Colon (tissue), 2 donors: Measurements from ENCODE around the gene SUV39H2.
"Not testable (repeated sequence)": the region's sequence is repeated elsewhere in the genome, so short reads cannot be mapped to it uniquely, and the experiment has no call there.

ENCODE experiments used
- FAIRE-seq: peaks from 2 replicates; lab custom pipeline; 2012; peaks lifted over from hg19 to GRCh38; lab: Jason Lieb, UNC
- donor health status: control.
- donor health status: control.

The SUV39H2 gene

GRCh38 chr10:14875941-14876340 is 2.7 kb upstream of the SUV39H2 start:
- FAIRE-seq, result no peak

- no peak for FAIRE-seq
Observed at GRCh38 chr10:14876764-14877163, 1.9 kb upstream of the SUV39H2 start.

GRCh38 chr10:14879124-14879927 is 660 bp downstream of the SUV39H2 start:
- no peak for FAIRE-seq

GRCh38 chr10:14879928-14880193 is 1.2 kb downstream of the SUV39H2 start:
- FAIRE-seq, result no peak

- no peak for FAIRE-seq
Observed at GRCh38 chr10:14880229-14880628, 1.6 kb downstream of the SUV39H2 start.

- no peak for FAIRE-seq
Observed at GRCh38 chr10:14884082-14884481, 5.4 kb downstream of the SUV39H2 start.

DNA sequence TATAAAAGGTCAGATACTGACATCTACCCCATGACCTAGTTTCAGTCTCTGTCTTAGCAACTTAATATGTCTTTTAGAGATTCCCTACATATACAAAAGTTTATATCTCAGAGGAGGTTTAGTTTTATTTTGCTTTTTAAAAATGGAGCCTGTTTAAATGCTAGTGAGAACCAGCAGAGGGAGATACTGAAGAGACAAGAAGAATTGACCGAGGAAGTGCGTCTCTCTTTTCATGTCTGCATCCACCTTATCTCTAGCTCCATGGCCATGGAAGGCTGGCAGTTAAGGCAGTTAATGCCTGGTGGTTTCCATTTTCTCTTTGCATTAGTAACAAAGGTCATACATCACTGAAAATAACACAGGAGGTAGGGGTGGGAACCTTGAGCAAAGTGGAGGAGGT is 10.7 kb downstream of the SUV39H2 start:
- FAIRE-seq, result no peak

- no peak for FAIRE-seq
Observed at GRCh38 chr10:14891151-14891550, 12.5 kb downstream of the SUV39H2 start.

- peak; percentile 69 for FAIRE-seq
Observed at GRCh38 chr10:14904316-14904732, 25.7 kb downstream of the SUV39H2 start.

DNA sequence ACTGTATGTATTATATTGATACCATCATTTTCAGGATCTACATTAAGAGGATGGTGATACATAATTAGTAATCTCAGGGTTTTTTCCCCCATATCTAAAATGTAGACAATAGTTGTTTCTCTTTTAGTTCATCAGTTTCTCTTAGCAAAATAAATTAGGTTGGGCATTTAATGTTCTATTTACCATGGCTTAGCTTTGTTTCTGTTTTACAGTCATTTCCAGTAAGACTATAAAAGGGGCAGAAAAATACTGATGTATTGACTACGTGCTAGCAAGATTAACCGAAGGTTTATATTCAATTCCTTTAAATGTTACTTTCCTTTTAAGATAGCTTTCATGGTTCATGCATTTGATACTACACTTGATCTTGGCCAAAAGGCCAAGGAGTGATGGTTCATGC is 26.2 kb downstream of the SUV39H2 start:
- no peak for FAIRE-seq

DNA sequence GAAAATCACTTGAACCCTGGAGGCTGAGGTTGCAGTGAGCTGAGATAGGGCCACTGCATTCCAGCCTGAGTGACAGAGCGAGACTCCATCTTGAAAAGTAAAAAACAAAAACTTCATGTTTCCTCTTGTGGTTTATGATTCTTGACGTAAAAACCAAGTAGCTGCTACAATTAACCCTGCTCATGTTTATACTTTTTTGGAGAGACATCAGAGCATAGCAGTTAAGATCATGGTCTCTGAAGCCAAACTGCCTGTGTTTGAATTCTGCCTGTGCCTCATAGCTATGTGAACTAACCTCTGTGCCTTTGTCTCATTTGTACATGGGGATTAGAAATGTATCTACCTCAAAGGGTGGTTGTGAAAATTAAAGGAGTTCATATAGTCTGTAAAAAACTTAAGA is 27.2 kb downstream of the SUV39H2 start:
- FAIRE-seq, result no peak

DNA sequence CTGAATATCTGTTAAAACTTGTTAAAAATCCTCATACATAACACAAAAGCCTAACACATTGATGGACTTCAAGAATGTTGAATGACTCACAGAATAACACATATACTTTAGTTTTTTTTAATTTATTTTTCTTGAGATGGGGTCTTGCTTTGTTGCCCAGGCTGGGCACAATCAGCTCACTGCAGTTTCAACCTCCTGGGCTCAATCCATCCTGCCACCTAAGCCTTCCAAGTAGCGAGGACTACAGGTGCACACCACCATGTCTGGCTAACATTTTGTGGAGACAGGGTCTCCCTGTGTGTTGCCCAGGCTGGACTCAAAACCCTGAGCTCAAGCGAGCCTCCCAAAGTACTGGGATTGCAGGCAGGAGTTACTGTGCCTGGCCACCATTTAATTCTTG is 28.1 kb downstream of the SUV39H2 start:
- FAIRE-seq, result no peak

GRCh38 chr10:14907591-14907990 is 28.9 kb downstream of the SUV39H2 start:
- FAIRE-seq, result not testable (repeated sequence)

GRCh38 chr10:14909101-14909500 is 30.4 kb downstream of the SUV39H2 start:
- no peak for FAIRE-seq

DNA sequence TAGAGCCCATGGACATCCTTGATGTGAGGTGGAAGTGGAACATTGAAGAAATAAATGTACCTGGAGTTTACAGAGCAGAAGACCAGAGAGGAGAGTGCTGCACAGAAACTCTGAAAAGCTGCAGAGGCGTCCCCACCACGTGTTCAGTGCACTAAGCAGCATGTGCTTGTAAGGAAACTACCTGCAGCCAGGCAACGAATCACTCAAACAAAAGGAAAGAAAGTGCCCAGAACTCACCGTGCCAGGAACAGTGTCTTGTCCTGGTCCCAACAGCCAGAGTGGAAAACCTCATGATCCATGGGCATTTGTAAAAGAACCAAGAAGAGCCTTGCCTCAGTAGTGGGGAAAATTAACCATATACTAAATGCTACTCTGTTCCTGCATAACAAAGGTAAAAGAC is 32.3 kb downstream of the SUV39H2 start:
- no peak for FAIRE-seq

GRCh38 chr10:14911801-14912200 is 33.1 kb downstream of the SUV39H2 start:
- FAIRE-seq, result no peak

DNA sequence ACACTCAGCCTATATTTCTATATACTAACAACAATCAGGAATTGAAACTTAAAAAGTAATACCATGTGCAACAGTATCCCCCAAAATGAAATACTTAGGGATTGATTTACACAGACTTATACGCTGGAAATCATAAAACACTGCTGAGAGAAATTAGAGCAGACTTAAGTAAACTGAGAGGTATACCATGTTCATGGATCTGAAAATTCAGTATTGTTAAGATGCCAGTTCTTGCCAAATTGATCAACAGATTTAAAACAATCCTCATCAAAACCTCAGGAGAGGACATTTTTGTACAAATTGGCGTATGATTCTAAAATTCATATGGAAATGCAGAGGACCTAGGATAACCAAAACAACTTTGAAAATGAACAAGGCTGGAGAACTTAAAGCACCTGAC is 37.9 kb downstream of the SUV39H2 start:
- FAIRE-seq, result no peak

DNA sequence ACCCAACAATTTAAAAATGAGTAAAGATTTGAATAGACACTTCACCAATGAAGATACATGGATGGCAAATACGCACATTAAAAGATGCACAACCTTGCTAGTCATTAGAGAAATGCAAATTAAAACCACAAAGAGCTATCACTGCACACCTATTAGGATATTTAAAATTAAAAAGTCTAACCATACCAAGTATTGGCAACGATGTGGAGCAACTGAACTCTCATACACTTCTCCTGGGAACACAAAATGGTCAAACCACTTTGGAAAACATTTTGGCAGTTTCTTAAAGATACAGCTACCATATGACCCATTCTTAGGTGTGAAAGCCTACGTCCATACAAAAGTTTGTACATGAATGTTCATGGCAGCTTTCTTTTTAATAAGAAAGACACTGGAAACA is 39.2 kb downstream of the SUV39H2 start:
- FAIRE-seq, result no peak

DNA sequence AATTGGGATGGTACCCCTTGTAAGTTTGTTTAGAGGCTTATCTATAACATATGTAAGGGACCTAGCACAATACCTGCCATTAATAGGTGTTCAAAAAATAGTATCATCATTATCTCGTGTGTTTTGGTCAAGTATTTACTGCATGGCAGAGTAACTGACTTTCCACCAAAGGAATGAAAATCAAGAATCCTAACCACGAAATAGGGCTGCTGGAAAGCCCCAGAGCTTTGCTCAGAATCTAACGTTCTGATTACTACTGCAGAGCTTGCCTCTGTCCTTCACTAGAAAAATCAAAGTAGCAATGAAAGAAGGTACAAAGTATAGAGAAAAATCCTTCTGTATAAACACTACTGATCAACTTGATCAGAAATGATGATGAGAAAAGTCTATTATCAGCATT is 40.3 kb downstream of the SUV39H2 start:
- FAIRE-seq, result no peak

DNA sequence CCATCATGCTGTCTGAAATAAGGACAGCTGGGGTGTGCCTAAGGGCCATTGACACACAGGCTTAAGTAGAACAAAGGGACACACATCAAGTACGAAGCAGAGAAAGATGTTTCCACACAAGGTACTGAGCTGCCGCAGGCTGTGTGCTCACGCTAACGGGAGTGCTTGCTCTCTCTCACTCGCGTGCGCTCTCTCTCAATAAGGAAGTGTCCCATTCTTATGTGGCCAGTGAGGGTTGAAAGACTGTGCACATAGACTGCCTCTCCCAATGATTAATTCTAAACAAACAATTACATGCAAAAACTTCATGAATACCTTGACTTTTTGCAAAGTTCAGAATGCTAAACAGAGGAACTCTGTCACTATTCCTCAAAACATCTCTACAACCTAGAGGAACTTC is 45.3 kb downstream of the SUV39H2 start:
- FAIRE-seq, result no peak

DNA sequence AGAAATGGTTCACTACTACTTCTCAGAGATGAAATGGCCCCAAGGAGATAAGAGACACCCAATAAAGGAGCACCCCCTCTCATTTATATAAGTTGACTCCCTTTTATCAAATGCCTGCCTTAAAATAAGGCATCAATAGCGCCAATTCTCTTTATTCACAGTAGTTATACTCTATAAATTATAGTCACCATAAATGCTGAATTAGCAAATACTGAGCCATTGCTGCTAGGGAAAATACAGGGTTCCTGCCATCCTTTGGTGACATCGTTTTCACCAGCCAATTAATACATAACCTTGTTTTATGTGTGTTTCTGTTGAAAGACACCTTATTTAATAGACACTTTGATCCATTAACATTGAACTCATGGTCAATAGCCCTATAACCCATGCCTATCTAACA is 46.6 kb downstream of the SUV39H2 start:
- FAIRE-seq, result no peak

DNA sequence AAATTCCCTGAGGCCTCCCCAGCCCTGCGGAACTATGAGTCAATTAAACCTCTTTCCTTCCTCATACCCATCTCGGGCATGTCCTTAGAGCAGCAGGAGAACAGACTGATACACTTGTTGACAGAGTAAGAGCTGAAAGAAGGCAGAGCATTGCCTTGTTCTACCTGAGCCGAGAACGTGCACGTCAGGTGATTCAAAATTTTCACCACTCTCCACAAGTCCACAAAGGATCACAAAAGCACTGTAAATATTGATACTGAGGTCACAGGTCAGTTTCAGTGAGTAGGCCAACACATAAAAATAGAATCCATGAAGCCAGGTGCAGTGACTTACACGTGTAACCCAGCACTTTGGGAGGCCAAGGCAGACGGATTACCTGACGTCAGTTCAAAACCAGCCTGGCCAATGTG is 47.4 kb downstream of the SUV39H2 start:
- no peak for FAIRE-seq

DNA sequence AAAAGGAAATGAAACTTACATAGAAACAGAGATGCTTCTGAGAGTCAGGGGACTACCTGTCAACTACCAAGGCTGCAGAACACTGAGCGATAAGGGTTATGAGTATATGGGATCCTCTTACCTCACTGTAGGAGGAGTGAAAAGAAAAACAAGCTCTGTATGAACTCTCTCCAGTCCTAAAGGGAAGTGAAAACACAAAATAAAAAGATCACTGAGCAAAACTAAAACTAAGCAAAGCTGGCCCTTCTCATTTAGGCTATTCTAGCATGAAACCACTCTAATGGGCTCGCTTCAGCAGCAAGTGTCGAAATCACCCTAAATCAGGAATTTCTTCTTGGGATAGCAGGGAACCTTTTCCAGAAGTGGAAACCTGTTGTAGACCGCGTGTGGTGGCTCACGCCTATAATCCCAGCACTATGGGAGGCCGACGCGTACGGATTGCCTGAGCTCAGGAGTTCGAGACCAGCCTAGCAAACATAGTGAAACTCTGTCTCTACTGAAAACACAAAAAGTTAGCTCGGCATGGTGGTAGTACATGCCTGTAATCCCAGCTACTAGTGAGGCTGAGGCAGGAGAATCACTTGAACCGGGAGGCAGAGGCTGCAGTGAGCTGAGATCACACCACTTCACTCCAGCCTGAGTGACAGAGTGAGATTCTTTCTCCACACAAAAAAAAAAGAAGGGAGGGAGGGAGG is 48.2 kb downstream of the SUV39H2 start:
- no peak for FAIRE-seq

DNA sequence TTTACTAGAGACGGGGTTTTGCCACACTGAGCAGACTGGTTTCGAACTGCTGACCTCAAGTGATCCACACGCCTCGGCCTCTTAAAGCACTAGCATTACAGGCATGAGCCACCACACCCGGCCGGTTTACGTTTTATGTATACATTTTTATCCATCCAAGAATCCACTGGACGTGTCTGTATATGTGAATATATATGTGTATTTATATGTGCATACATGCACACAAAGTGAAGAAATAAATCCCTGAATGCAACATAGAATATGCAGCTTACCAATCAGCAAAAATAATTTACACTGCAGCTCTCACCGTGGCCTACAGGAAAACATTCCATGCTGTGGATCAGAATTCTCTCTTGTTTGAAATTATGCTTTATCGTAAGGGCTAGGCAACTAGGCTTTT is 51.9 kb downstream of the SUV39H2 start:
- FAIRE-seq, result no peak
